NCI-H1105 treated with DMSO at 0.1 percent for 48 hours (cell line): ENCODE results near the gene PIGH.

Source experiments
- DNase-seq: peaks from one replicate; lab custom pipeline; 2025; lab: John Stamatoyannopoulos, UW

PIGH gene

DNA sequence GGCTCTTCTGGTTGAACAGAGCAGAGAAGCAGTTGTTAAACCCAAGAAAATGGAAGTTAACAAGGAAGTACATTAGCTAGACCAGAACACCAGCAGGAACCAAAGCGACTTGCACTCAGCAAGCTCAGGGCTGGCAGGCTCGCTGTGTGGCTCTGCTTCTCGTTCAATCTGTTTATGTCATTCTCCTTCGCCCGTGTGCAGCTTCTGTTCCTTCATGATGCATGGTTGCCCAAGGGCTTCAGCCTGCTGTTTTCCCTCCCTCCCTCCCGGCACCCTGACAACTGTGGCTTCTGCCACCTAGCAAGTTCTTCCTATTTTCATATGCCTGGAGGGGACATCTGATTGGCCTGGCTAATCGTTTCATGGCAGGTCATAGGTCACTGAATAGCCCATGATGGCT lies 25.3 kb downstream of the PIGH start:
- no peak for DNase-seq

DNA sequence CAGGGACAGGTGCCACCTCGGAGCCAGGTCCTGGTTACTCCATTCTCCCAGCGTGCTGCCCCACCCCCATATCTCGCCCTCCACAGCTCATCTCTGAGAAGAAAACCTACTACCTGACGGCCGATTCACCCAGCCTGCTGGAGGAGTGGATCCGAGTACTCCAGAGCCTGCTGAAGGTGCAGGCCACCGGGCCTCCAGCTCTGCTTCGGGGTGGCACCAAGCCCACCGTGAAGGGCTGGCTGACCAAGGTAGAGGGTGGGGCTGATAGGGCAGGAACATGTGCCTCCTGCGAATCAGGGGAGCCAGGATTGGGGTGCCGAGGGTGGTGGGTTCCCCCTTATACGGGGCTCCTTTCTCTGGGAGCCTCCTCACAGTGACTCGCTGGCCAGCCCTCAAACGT lies 25.9 kb downstream of the PIGH start:
- DNase-seq: no peak

DNA sequence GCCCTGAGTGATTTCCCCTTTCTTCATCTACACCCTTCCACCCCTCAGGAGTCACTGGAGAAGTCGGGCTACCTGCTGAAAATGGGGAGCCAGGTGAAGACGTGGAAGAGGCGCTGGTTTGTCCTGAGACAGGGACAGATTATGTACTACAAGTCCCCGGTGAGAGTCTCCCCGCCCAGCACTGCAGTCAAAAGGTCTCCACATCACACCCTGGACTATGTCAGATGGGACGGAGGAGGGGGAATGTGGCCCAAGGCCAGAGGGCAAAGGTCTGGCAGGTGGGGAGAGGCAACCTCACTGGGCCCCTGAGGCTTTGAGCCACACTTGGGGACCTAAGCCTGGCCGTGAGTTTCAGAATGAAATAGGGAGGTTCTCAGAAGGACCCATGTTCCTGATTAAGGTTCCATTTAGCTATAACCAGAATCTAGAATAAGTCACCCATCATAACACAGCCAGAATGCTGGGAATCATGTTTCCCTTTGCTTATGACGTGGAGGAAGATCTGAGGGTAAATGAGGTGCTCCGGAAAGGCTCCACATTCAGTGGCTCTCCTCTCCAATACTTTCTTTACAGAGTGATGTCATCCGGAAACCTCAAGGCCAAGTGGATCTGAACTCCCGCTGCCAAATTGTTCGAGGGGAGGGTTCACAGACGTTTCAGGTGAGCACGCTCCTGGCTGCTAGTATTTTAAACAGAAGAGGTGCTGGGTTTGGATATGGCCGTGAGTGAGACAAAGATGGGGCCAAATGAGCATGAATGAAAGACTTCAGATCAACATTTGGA lies 26.6 kb downstream of the PIGH start:
- no peak for DNase-seq

DNA sequence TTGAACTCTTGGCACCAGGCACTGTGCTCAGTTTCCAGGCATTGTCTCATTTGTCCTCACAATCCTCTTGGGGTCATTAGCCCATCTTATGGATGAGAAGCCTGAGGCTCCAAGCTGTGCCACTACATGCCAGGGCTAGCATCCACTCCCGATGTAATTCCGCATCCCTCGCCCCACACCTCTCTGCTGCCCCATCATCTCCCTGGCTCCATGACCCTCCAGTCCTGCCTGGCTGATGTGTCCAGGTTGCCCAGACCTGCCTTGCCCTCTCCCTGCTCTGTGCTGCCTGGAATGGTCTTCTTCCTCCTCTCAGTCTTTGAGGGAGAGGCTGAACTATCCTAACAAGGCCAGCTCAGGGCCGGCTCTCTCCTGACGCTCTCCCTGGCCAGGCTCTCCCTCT lies 27.5 kb downstream of the PIGH start:
- no peak for DNase-seq

DNA sequence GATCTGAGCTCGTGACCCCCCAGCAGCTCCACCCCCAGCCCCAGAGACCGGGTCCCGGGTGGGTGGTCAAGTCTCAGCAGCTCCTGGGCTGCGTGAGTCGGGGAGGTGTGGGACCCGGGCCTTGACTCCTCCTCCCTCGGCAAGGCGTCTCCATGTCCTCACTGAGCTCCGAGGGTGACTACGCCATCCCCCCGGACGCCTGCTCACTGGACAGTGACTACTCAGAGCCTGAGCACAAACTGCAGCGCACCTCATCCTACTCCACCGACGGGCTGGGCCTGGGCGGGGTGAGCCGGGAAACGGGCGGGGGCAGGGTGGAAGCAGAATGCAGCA lies 28.1 kb downstream of the PIGH start:
- no peak for DNase-seq

DNA sequence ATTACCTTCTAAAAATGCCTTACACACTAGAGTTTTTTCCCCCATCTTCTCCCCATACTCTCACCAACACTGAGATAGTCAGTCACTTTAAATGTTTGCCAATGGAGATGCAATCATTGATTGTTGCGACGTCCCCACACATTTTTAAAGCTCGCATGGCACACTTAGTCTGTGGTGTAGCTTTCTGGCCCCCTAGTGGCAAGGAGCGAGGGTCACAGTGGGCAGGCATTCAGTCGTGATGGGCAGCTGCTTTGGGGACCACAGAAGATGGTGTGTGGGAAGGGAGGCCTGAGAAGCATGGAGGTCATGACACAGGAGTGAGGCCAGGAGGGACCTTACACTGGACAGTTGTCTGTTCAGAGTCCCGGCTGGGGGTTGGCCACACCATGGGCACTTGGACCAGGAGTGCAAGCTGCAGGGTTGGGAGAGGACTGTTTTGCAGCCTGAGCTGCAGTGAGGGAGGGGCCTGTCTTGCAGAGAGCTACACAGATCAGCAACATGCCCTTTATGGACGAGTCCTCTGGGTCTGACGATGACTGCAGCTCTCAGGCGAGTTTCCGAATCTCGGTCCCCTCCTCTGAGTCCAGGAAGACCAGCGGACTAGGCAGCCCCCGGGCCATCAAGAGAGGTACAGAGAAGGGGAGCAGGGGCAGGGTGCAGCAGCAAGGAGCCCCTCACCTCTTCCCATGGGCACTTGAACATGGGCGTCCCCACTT lies 28.6 kb downstream of the PIGH start:
- DNase-seq: peak; percentile 57

DNA sequence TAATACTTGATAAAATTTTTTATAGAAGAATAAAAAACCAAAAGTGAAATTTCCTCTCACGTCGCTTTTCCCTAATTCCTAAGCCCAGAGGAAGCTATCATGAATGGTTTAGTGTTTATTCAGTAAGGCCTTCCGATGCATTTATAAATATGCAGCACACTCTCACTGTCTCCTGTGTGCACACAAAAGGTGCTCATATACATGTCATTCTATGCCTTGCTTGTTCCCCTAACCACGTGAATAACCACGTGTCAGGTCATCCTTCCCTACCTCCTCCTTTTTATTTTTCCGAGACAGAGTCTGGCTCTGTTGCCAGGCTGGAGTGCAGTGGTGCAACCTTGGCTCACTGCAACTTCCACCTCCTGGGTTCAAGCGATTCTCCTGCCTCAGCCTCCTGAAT lies 29.6 kb downstream of the PIGH start:
- DNase-seq: no peak

DNA sequence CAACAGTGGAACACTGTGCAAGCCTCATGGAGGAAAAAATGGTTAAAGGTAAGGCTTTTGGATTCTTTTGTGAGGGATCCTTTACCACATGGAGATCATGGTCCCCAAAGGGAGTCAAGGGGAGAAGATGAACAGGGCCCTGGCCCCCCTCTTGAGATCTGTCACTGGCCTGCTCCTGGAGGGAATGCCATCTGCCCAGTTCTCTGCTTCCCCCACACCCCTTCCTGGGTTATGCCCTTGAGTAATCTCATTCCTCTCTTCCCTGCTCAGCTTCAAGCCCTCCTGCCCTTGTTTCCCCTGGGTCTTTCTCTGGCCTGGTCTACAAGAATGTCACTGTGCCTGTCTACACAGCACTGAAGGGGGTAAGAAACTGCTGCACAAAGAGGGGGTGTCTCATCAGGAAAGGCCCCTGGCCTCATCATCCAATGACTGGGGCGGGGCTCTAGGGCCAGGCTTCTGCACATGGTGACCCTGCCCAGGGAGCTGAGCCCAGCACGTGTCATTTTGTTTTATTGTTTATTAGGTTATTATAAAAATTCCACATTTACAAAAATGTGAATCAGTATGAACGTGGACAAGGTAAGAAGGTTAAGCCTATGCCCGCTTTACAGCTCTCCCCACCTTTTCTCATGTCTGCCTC lies 30.3 kb downstream of the PIGH start:
- DNase-seq: no peak

DNA sequence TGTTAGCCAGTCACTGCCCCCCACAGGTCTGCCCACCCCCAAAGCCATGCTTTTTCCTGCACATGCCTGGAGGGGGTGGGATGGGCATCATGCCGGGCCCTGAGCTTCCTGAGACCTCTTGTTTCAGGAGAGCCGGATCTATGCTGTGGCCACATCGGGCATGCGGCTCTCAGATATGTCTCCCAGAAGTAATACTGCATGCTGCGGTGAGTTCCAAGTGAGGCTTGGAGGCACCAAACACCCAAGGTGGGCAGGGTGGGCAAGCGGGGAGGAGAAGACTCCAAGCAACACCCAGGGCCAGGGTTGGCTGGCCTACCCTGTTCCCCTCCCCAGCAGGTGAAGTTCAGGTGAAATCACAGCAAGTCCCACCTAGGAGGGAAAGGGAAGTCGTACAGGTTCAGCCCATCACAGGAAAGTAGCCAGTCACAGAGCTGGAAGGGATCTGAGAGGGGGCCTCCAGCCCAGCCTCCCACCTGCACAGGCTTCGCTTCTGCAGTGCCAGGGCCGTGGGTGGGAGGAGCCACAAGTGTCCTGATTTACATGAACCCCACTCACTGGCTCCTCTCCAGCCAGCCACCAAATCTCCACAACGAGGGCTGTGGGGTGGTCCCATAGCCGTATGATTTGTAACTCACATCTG lies 30.9 kb downstream of the PIGH start:
- DNase-seq: no peak

DNA sequence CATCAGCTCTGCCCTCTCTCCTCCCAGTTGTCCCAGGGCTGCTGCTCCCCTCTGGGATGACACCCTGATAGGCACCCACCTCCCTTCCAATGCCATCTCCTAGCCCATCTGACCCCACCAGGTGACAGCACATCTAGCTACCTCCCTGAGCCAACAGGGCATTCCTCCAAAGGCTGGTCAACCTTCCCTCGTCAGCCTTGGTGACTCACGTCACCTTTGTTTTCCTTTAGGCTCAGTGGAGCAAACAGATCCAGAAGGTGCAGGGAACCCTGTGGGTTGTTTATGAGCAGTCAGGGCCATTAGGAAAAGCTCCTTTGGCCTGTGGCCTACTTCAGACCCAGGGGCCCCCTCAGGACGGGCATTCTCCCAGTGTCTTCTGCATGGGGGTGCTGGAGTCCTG lies 32.4 kb downstream of the PIGH start:
- DNase-seq: no peak

DNA sequence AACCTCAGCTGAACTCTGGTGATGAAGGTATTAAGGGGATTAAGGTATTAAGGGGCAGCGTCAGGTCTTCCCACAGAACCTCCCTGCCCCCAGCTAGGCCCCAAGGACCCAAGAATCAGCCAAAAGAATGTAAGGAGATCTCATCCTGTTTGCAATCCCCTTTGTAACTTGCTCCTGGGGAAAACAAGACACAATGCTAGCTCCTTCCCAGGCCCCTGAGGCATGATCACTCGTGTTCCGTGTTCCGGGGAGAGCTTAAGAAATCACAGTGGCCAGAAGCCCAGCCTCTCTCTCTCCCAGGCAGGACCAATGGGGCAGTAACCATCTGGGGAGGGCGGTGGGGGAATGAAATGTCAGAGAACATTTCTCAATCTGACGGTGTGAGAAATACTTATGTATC lies 33.2 kb downstream of the PIGH start:
- no peak for DNase-seq

DNA sequence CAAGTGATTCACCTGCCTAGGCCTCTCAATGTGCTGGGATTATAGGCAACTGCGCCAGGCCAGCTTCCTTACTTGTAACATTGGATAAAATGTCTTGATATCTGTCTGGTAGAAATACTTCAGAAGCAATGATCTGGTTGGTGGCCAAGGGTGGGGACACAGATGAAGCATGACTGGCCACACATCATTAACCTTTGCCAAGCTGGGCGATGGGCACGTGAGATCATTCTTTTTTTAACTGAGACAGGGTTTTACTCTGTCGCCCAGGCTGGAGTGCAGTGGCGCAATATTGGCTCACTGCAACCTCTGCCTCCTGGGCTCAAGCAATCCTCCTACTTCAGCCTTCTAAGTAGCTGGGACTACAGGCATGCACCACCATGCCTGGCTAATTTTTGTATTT lies 35.8 kb downstream of the PIGH start:
- DNase-seq: no peak

DNA sequence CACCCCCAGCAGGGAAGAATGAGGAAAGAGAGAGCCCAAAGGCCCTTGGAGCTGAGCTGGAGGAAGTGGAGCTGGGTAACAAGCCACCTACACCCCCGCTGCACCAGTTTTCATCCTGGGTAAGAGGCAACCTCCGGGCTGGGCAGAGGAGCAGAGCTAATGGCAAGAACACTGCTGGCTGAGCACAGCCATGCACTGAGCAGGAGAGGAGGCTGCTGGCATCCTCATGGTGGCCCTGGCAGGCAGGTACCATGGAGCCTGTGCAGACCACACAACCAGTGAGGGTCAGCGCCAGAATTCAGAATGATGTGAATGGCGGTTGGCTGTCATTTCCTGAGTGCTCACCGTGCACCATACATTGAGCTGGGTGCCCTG lies 37.3 kb downstream of the PIGH start:
- no peak for DNase-seq

DNA sequence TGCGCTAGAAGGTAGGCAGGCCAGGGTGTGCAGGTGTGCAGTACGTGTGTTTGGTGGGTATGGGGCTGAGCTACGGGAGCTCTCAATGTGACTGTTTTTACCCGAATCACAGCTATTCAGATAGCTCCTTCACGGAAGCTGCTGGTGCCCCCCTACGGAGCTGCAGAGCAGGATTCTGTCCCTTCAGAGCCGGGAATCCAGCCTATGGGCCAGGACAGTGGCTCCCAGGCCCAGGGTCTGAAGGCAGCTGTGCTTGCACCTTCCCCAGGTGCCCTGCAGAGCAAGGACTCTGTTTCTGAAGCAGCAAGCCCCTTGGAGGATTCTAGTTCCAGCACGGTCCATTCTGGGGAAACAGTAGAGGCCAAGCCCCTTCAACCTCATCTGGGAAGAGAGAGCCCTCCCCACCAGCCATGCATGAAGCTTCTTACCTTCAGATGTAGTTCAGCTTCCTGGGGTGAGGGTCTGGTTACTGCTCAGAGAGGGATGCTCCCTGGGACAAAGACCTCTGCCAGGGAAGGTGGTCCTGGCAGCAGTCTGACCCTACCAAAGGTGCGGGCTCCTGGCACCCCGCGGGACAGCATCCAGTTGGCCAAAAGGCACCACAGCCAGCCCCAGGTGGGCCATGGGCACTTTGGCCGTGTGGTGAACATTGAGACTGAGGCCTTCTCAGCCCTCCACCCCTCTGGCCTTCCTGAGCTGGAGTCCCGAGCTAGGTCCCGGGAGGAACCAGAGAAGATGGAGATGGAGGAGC lies 37.9 kb downstream of the PIGH start:
- DNase-seq: no peak

DNA sequence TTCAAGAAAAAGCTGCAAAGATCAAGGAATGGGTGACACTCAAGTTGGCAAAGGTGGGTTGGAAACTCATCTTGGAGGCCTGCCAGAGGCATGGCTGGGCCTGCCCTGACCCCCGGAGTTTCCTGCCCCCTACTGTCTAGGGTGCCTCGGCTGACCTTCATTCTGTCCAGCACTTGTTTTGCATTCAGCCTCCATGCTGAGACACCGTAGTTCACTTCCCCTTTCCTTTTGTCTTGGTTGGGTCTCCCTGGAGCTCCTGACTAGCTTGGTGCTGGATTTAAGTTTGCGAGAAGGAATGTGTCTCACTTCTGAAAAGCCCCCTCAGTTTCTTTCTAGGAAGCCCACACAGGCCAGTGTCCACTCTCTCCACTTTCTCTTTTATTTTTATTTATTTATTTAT lies 40.4 kb downstream of the PIGH start:
- DNase-seq: no peak

DNA sequence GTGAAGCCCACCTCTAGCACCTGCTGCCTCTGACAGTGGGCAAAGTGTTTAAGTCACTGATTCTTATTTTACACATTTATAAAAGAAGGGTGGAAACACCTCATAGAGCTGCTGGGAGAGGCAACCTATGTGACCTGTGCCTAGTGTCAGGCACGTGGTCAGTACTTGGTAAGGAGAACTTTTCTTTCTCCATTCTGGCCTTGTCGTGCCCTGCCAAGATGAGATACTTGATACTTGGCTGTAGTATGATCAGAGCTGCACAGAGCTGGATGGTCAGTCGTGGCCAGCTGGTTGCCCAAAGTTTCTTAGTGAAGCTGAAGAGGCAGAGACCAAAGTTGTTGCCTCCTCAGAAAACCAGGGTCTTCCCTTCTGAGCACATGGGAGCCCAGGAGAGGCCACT lies 42.4 kb downstream of the PIGH start:
- no peak for DNase-seq

DNA sequence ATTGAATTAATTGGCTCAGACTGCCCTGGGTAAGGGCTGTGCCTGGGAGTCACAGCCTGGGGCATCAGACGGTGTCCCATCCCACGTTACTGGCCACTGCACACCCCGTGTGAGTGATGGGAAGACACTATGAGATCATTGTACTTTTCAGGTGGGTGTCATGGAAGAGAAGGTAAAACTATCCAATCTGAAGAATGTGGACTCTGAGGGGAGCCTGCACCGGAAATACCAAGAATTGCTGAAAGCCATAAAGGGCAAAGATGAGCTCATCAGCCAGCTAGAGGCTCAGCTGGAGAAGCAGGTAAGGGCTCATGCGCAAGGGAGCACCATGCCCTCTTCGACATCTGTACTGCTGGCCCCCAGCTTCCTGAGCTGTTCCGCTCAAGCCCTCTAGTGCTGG lies 43.0 kb downstream of the PIGH start:
- DNase-seq: no peak

DNA sequence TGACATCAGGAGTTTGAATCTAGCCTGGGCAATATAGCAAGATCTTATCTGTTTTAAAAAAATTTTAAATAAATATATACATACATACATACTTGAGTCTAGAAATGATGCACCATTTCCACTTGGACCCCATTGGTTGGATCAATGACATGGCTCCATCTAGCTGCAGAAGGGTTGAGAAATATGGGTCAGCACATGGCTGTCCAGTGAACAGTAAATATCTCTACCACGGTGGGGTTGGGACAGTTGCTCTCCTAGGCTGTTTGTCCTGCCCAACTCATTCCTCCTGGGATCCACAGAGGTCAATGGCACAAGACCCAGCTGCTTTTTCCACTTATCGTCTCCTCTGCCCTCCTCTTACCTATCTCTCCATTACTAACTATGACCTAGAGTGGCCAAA lies 43.4 kb downstream of the PIGH start:
- no peak for DNase-seq

DNA sequence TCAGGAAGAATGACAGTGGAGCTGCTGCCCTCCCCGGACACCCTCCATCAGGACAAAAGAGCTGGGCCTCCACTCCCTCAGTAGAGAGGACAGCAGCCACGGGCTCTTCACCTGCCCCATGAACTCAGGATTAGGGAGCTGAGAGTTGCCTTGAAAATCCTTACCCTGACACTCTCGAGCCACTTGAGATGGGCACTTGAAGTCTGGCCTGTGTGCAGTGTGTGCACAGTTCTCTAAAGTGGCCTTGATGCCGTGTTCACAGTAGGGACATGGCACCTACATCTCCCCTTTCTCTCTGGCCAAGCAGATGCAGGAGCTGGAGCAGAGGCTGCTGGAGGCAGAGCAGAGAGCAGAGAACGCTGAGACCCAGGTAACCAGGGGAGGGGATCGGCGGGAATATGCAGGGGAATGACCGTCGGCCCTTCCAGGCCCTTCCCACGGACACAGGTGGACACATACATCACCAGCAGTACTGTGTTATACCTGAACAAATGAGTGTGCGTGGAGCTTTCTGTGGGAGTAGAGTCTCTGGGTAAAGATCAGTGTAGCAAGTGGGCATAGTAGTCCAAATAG lies 44.5 kb downstream of the PIGH start:
- DNase-seq: no peak

DNA sequence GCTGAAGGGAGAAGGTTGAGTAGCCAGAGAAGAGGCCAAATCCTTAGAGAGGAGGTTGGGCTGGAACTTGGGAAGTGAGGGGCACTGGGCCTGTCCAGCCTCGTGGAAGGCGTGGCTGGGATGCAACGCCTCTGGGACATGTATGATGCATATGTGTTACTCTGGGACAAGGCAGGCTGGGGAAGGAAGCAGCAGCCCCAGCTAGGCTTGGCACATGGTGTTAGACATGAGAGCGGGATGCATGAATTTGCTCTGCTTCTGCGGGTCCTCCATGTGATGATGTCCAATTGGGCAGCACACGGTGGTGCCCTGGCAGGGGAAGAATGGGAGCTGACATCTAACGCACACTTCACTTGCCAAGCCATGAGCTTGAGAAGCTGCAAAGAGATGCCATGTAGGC lies 45.7 kb downstream of the PIGH start:
- no peak for DNase-seq

DNA sequence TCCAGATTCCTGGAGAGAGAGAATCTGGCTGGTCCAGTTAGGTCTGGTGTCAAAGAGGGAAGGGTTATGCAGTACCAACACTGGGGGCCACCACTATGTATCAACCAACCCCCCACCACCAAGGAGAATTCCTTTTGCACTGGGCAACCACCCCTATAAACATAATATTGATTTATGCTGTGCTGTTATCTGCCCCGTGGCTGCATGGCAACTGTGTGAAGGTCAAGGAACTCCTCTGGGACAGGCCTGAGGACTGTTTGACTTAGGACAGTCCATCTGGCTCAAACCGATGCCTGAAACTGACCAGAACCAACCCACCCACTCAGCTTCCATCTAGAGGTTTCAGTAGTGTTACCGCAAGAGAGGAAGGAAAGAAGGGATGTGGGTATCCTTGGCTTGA lies 46.5 kb downstream of the PIGH start:
- DNase-seq: no peak

DNA sequence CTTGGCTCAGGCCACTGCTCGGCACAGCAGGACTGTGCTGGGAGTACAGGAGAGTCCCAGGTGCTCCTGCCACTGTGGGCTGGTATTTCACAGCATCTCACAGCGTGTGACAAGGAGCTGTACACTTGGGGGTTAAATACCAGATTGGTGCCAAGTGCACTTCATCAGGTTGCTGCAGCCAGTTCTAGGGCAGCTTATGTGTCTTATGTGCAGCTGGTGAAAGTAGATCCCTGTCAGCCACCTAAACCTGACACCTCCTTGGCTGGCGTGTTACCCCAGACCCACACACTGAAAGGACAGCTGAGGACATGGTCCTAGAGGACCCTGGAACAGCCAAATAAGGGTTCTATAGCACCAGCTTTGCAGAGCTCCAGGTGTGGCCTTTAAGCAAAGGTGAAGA lies 48.1 kb downstream of the PIGH start:
- DNase-seq: no peak
